HepG2 (cell line): Measurements from ENCODE around the gene QKI. TPM values are rescaled to one million over a fixed set of nuclear protein-coding genes. Genes with fewer than 3 reads are reported as not detected.

Experiments
- ATAC-seq: fragments of 200-7000 bp; cut with Tn5 transposase; 3 replicates; pipeline ENCODE4 v1.9.1; 2020; ENCODE audit warnings: mild to moderate bottlenecking, moderate library complexity
- BruUV-seq: library from RNA; stranded (reverse); fragments of 400-500 nt; replicated peaks from 2 replicates; lab custom pipeline; 2021; lab: Mats Ljungman, UMichigan
- CTCF ChIA-PET: fragments of 300-600 bp; formaldehyde crosslinking; extraction: SDS; loops from one replicate; lab custom pipeline; 2021; ENCODE audit warnings: low total read pairs, inconsistent platforms, low intra/inter-chr PET ratio; lab: Yijun Ruan, JAX
- POLR2A ChIA-PET: fragments of 350-600 bp; sonication (Branson Sonifier 250); formaldehyde crosslinking; loops from one replicate; lab custom pipeline; 2020; ENCODE audit warnings: antibody characterized with exemption, inconsistent platforms; lab: Yijun Ruan, JAX
- DNase-seq: peaks from one replicate; pipeline ENCODE4 v3.0.0-alpha.2; 2015; ENCODE audit warnings: low spot score
- FAIRE-seq: peaks from 3 replicates; lab custom pipeline; 2011; peaks lifted over from hg19 to GRCh38; lab: Jason Lieb, UNC
- H2AFZ ChIP-seq: one replicate; pipeline ENCODE4 v1.6.1; 2011; ENCODE audit warnings: low read length, inconsistent platforms
- H3K27ac ChIP-seq: fragments of 300-600 bp; 3 replicates; pipeline ENCODE4 v1.8.0; 2011; ENCODE audit warnings: mixed run types, mild to moderate bottlenecking, mixed read lengths, low read length, inconsistent platforms; ENCODE audit not compliant: insufficient read depth; ENCODE audit errors: extremely low read length
- H3K27me3 ChIP-seq, 2 experiments: fragments of 200-600 bp in 1 of 2; 2 replicates in 1 of 2; 3 replicates in 1 of 2; pipeline versions ENCODE4 v1.6.0 to v1.8.0; 2011; ENCODE audit warnings: low read length in 2 of 2, mild to moderate bottlenecking in 2 of 2, moderate library complexity in 2 of 2, inconsistent platforms in 1 of 2; ENCODE audit not compliant: insufficient read depth in 2 of 2, control insufficient read depth in 1 of 2
- H3K36me3 ChIP-seq, 2 experiments: fragments of 200-600 bp in 1 of 2; replicated peaks in 1 of 2; 2 replicates in 1 of 2; 3 replicates in 1 of 2; pipeline versions ENCODE4 v1.5.1 to v1.8.0; 2011; ENCODE audit warnings: low read length in 2 of 2, inconsistent platforms in 1 of 2; ENCODE audit not compliant: insufficient read depth in 2 of 2, control insufficient read depth in 1 of 2
- H3K4me1 ChIP-seq: 2 replicates; pipeline ENCODE4 v1.5.1; 2012; ENCODE audit warnings: low read length, inconsistent platforms; ENCODE audit not compliant: insufficient read depth
- H3K4me2 ChIP-seq: 2 replicates; pipeline ENCODE4 v1.6.0; 2011; ENCODE audit warnings: low read depth, low read length, inconsistent platforms
- H3K4me3 ChIP-seq, 3 experiments: fragments of 200-600 bp in 1 of 3; sonication (generic), shearing (Covaris generic) in 1 of 3; replicated peaks in 1 of 3; 2 replicates each; pipeline ENCODE4 v1.5.1; 2011 to 2016; ENCODE audit warnings: low read length in 3 of 3, inconsistent platforms in 2 of 3, low read depth in 2 of 3, mild to moderate bottlenecking in 2 of 3, control low read depth in 1 of 3, mixed read lengths in 1 of 3; ENCODE audit not compliant: insufficient read depth in 1 of 3
- H3K79me2 ChIP-seq: one replicate; pipeline ENCODE4 v1.6.1; 2011; ENCODE audit warnings: low read length, inconsistent platforms; ENCODE audit not compliant: insufficient read depth
- H3K9ac ChIP-seq: 2 replicates; pipeline ENCODE4 v1.6.0; 2011; ENCODE audit warnings: mild to moderate bottlenecking, low read depth, low read length, inconsistent platforms; ENCODE audit not compliant: insufficient read depth
- H3K9me3 ChIP-seq: 2 replicates; pipeline ENCODE4 v1.5.1; 2012; ENCODE audit warnings: mild to moderate bottlenecking, low read length
- H4K20me1 ChIP-seq: 2 replicates; pipeline ENCODE4 v1.6.0; 2011; ENCODE audit warnings: inconsistent platforms, mild to moderate bottlenecking, low read length, moderate library complexity; ENCODE audit not compliant: insufficient read depth
- ATF7 ChIP-seq, 2 experiments: fragments of 450-650 bp in 1 of 2; sonication (generic) in 1 of 2; formaldehyde crosslinking in 1 of 2; IDR thresholded peaks; 2 replicates each; pipeline versions ENCODE4 v1.4.0 to v1.6.1; 2016 to 2020; ENCODE audit warnings: antibody characterized with exemption in 1 of 2, mild to moderate bottlenecking in 1 of 2, missing genetic modification reagents in 1 of 2
- BCLAF1 ChIP-seq: fragments of 450-650 bp; IDR thresholded peaks from 2 replicates; pipeline ENCODE4 v1.6.1; 2017; ENCODE audit warnings: mild to moderate bottlenecking
- KDM1A ChIP-seq: IDR thresholded peaks from 2 replicates; pipeline ENCODE4 v1.6.1; 2016; ENCODE audit warnings: missing compliant biosample characterization
- PTBP1 ChIP-seq: fragments of 200-400 bp; formaldehyde crosslinking; IDR thresholded peaks from 2 replicates; pipeline ENCODE4 v1.6.1; 2018; ENCODE audit warnings: low read length, low read depth; ENCODE audit not compliant: poor library complexity, severe bottlenecking
- RBM22 ChIP-seq: fragments of 200-400 bp; formaldehyde crosslinking; optimal IDR thresholded peaks from 2 replicates; pipeline ENCODE3; 2017; ENCODE audit warnings: mild to moderate bottlenecking, low read length, moderate library complexity
- SP4 ChIP-seq: sonication (generic); formaldehyde crosslinking; IDR thresholded peaks from 2 replicates; pipeline ENCODE4 v1.8.1; 2023; ENCODE audit warnings: mild to moderate bottlenecking, missing genetic modification reagents
- SRSF9 ChIP-seq: fragments of 200-400 bp; formaldehyde crosslinking; IDR thresholded peaks from 2 replicates; pipeline ENCODE4 v1.6.1; 2018; ENCODE audit warnings: borderline replicate concordance, mild to moderate bottlenecking, low read depth, low read length; ENCODE audit not compliant: insufficient read depth, poor library complexity, severe bottlenecking
- ZBTB3 ChIP-seq: sonication (generic); formaldehyde crosslinking; IDR thresholded peaks from 2 replicates; pipeline ENCODE4 v1.4.0; 2020; ENCODE audit warnings: low read depth, mild to moderate bottlenecking, moderate library complexity, missing genetic modification reagents, borderline replicate concordance
- ZNF235 ChIP-seq: sonication (generic); formaldehyde crosslinking; IDR thresholded peaks from 2 replicates; pipeline ENCODE4 v1.8.1; 2023; ENCODE audit warnings: mild to moderate bottlenecking, missing genetic modification reagents, borderline replicate concordance
- ZNF484 ChIP-seq: sonication (generic); formaldehyde crosslinking; IDR thresholded peaks from 2 replicates; pipeline ENCODE4 v1.5.1; 2020; ENCODE audit warnings: mild to moderate bottlenecking, low read depth, missing genetic modification reagents, borderline replicate concordance
- ZNF691 ChIP-seq: sonication (generic); formaldehyde crosslinking; IDR thresholded peaks from 2 replicates; pipeline ENCODE4 v1.4.0; 2020; ENCODE audit warnings: missing genetic modification reagents, low read depth, mild to moderate bottlenecking, borderline replicate concordance
- WGBS: methylation state at CpG from one replicate; pipeline ENCODE4 v1.1.6; 2017; ENCODE audit warnings: low lambda C conversion rate; 5-methylcytosine and 5-hydroxymethylcytosine counted together
- in situ Hi-C: cut with HindIII; loops from 2 replicates; pipeline ENCODE4 v1.10.0; 2017; ENCODE audit warnings: low pct_unique_long_range_greater_than_20kb; ENCODE audit not compliant: extremely low pct_ligation_motif_present
- intact Hi-C: fragments of 100-400 bp; cut with micrococcal nuclease; formaldehyde crosslinking; loops from one replicate; pipeline ENCODE4 v1.10.0; 2022; ENCODE audit not compliant: unreplicated experiment
- polyA plus RNA-seq, 8 experiments: library from polyadenylated mRNA; depleted of rRNA in 3 of 8; stranded (reverse) in 7 of 8; unstranded in 1 of 8; fragments of >200 nt; fragmentation: Illumina TruSeq in 4 of 8; extraction: Trizol in 4 of 8; gene quantifications; 2 replicates each; pipeline versions ENCODE4 v1.2.1 to v1.2.3, GENCODE V29; 2011 to 2016; ENCODE audit warnings: low read depth in 4 of 8, missing spikeins in 1 of 8, mixed read lengths in 1 of 8; ENCODE audit not compliant: insufficient read depth in 1 of 8
- total RNA-seq, 5 experiments: library from RNA; depleted of rRNA; stranded (reverse); fragments of >200 nt; fragmentation: Illumina TruSeq; extraction: Trizol; gene quantifications; 2 replicates each; pipeline ENCODE4 v1.2.3, GENCODE V29; 2016; ENCODE audit warnings: low read depth in 1 of 5

Gene QKI
- total and polyA plus RNA-seq, 2 of the 13 experiments (the other 11 are each of a cell fraction or from before 2014, with no cell fraction given), result 136 to 137 TPM

GRCh38 chr6:163463795-163464194 lies 49.3 kb downstream of the QKI start (continued):
- no peak for TF ChIP-seq BCLAF1
- no peak for TF ChIP-seq ZNF691
- no peak for TF ChIP-seq KDM1A (CRISPR knock-in tag)

DNA sequence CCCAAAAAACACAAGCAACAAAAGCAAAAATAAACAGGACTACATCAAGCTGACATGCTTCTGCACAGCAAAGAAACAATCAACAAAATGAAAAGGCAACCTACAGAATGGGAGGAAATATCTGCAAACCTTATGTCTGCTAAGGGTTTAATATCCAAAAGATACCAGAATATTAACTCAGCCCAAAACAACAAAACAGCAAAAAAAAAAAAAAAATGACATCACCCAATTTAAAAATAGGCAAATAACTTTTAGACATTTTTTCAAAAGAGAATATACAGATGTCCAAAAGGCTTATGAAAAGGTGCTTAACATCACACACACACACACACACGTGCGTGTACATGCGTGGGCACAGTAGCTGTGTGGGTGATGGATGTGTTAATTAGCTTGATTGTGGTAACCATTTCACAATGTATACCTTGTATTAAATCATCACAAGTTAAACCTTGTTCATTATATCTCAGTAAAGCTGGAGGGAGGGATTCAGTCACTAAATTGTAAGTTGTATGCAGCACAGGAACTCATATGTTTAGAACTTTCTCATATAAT lies 52.4 kb downstream of the QKI start:
- no peak overlapping the region for H2AFZ ChIP-seq
- no peaks in the 10 kb centered on the region for H3K27me3 ChIP-seq
- peaks cover 16% of the 10 kb centered on the region for H3K4me1 ChIP-seq
- H3K36me3 ChIP-seq, result peaks cover 0 to 17% of the 10 kb centered on the region in 2 experiments; a peak in 3 of 5 replicates
- peaks cover 24% of the 10 kb centered on the region for H3K9me3 ChIP-seq
- TF ChIP-seq SRSF9 (no peak), RBM22 (peak; percentile 81), SP4 (no peak), ZNF235 (CRISPR knock-in tag) (no peak), ZNF484 (CRISPR knock-in tag) (no peak), ATF7 (IDR thresholded peaks at IDR 0.05) (peak; percentile 80), ATF7 (CRISPR knock-in tag; IDR thresholded peaks at IDR 0.05) (no peak), ZBTB3 (CRISPR knock-in tag) (no peak), PTBP1 (no peak)
- no peak overlapping the region for H3K4me3 ChIP-seq
- 94% methylated on average over 3 of the region's 3 CpGs for WGBS
- H3K79me2 ChIP-seq, result peaks cover 68% of the 10 kb centered on the region
- H4K20me1 ChIP-seq, result no peaks in the 10 kb centered on the region
- DNase-seq (no peak), FAIRE-seq (no peak), ATAC-seq (no peak)
- CTCF ChIA-PET, result no interaction called here
- BruUV-seq, result no TSS peak
- H3K9ac ChIP-seq, result no peak overlapping the region
- H3K27ac ChIP-seq, result no peak overlapping the region
- no peak overlapping the region for H3K4me2 ChIP-seq
- in situ Hi-C loops (no loop called here), intact Hi-C loops (no loop called here)
- POLR2A ChIA-PET, result no interaction called here
